Neural progenitor cell (in vitro differentiated cells): ENCODE measurements around the gene EPHA1. TPM values are rescaled to one million over a fixed set of nuclear protein-coding genes. Genes with fewer than 3 reads are reported as not detected.

Experiments used
- DNase-seq: peaks from one replicate; pipeline ENCODE4 v3.0.0-alpha.2; 2016; ENCODE audit warnings: low spot score
- H2AFZ ChIP-seq: fragments of 200-600 bp; sonication (generic); replicated peaks from 2 replicates; pipeline ENCODE4 v1.6.1; 2016; ENCODE audit warnings: antibody characterized with exemption
- H3F3A ChIP-seq: fragments of 200-600 bp; sonication (generic); 2 replicates; pipeline ENCODE4 v1.6.1; 2016; ENCODE audit warnings: antibody characterized with exemption, low read depth
- H3K27ac ChIP-seq: fragments of 200-600 bp; sonication (generic); 2 replicates; pipeline ENCODE4 v1.5.1; 2016; ENCODE audit warnings: mild to moderate bottlenecking
- H3K27me3 ChIP-seq: fragments of 200-600 bp; sonication (generic); 2 replicates; pipeline ENCODE4 v1.6.1; 2016; ENCODE audit warnings: mild to moderate bottlenecking, moderate library complexity
- H3K36me3 ChIP-seq: fragments of 200-600 bp; sonication (generic); 2 replicates; pipeline ENCODE4 v1.5.1; 2016
- H3K4me1 ChIP-seq: fragments of 200-600 bp; sonication (generic); 2 replicates; pipeline ENCODE4 v1.6.1; 2016; ENCODE audit warnings: mixed run types
- H3K4me2 ChIP-seq: fragments of 200-600 bp; sonication (generic); 2 replicates; pipeline ENCODE4 v1.6.1; 2016
- H3K4me3 ChIP-seq: fragments of 200-600 bp; sonication (generic); 2 replicates; pipeline ENCODE4 v1.5.1; 2016
- H3K79me2 ChIP-seq: fragments of 200-600 bp; sonication (generic); 2 replicates; pipeline ENCODE4 v1.6.1; 2016; ENCODE audit warnings: low read depth
- H3K9ac ChIP-seq: fragments of 200-600 bp; sonication (generic); 2 replicates; pipeline ENCODE4 v1.6.1; 2016
- H3K9me3 ChIP-seq: fragments of 200-600 bp; sonication (generic); 2 replicates; pipeline ENCODE4 v1.5.1; 2016; ENCODE audit warnings: low read depth
- H4K20me1 ChIP-seq: fragments of 200-600 bp; sonication (generic); 2 replicates; pipeline ENCODE4 v1.6.1; 2016; ENCODE audit warnings: low read depth
- H3K27ac Mint-ChIP-seq: 3 replicates; pipeline ENCODE4 v1.8.0; 2021; ENCODE audit warnings: mixed read lengths
- H3K27me3 Mint-ChIP-seq: 2 replicates; pipeline ENCODE4 v1.8.0; 2022; ENCODE audit warnings: low read depth, mild to moderate bottlenecking, inconsistent platforms, moderate library complexity, mixed read lengths; ENCODE audit not compliant: insufficient read depth
- H3K36me3 Mint-ChIP-seq: 3 replicates; pipeline ENCODE4 v1.8.0; 2021; ENCODE audit warnings: mixed read lengths
- H3K4me1 Mint-ChIP-seq: 3 replicates; pipeline ENCODE4 v1.8.0; 2021; ENCODE audit warnings: mixed read lengths
- H3K4me3 Mint-ChIP-seq: 3 replicates; pipeline ENCODE4 v1.8.0; 2021; ENCODE audit warnings: mild to moderate bottlenecking, moderate library complexity, mixed read lengths
- H3K9me3 Mint-ChIP-seq: 3 replicates; pipeline ENCODE4 v1.8.0; 2020; ENCODE audit warnings: mixed read lengths
- CTCF ChIP-seq: fragments of 200-600 bp; sonication (generic); IDR thresholded peaks from 2 replicates; pipeline ENCODE4 v1.5.1; 2017; ENCODE audit warnings: antibody characterized with exemption, mild to moderate bottlenecking
- EZH2 ChIP-seq: fragments of 200-600 bp; sonication (generic); IDR thresholded peaks from 2 replicates; pipeline ENCODE4 v1.6.1; 2017; ENCODE audit warnings: antibody characterized with exemption, mild to moderate bottlenecking, moderate library complexity
- EZH2phosphoT487 ChIP-seq: fragments of 200-600 bp; sonication (generic); IDR thresholded peaks from 2 replicates; pipeline ENCODE4 v1.6.1; 2017; ENCODE audit warnings: antibody characterized with exemption
- total RNA-seq: library from RNA; depleted of rRNA; stranded (reverse); fragments of >200 nt; gene quantifications from 2 replicates; pipeline ENCODE4 v1.2.3, GENCODE V29; 2015; ENCODE audit warnings: low replicate concordance

The EPHA1 gene
- total RNA-seq, 1 donor from 2014 or later = 4.1 TPM

DNA sequence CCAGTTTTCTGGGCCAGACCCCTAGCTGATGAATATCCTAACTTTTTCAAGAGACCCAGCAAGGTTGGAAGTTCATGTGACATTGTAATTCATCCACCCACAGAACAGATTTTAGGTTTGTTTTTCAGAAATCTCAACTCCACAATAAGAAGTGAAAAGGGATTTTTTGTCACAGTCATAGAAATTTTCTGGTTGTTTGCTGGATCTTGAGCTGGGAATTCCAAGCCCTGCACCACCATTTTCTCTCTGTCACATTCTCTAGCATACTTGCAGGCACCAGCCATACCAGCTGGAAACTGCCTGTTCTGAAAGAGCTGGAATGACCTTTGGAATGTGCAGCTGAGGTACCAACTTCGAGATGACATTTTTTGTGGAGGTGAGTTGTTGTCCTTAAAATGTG is 43.1 kb upstream of the EPHA1 start:
- peaks cover 2% of the 10 kb centered on the region for H3K27me3 Mint-ChIP-seq
- H3K4me2 ChIP-seq = no peak overlapping the region
- no peaks in the 10 kb centered on the region for H3K9me3 ChIP-seq
- H3K27me3 ChIP-seq = no peaks in the 10 kb centered on the region
- H3K9ac ChIP-seq = no peak overlapping the region
- DNase-seq = no peak
- TF ChIP-seq EZH2phosphoT487 = no peak
- TF ChIP-seq CTCF = no peak
- no peak for TF ChIP-seq EZH2
- H3K27ac ChIP-seq = no peak overlapping the region
- H3K36me3 ChIP-seq = no peaks in the 10 kb centered on the region
- H3K4me1 Mint-ChIP-seq = peaks cover 36% of the 10 kb centered on the region
- H3K79me2 ChIP-seq = no peaks in the 10 kb centered on the region
- H3K4me3 ChIP-seq = no peak overlapping the region
- no peaks in the 10 kb centered on the region for H3K36me3 Mint-ChIP-seq
- H4K20me1 ChIP-seq = no peaks in the 10 kb centered on the region
- H3K4me1 ChIP-seq = peaks cover 13% of the 10 kb centered on the region
- peaks cover 7% of the 10 kb centered on the region for H3K9me3 Mint-ChIP-seq
- H3K27ac Mint-ChIP-seq = peak overlapping the region; percentile 34
- no peaks in the 10 kb centered on the region for H3F3A ChIP-seq
- no peak overlapping the region for H2AFZ ChIP-seq
- no peak overlapping the region for H3K4me3 Mint-ChIP-seq

DNA sequence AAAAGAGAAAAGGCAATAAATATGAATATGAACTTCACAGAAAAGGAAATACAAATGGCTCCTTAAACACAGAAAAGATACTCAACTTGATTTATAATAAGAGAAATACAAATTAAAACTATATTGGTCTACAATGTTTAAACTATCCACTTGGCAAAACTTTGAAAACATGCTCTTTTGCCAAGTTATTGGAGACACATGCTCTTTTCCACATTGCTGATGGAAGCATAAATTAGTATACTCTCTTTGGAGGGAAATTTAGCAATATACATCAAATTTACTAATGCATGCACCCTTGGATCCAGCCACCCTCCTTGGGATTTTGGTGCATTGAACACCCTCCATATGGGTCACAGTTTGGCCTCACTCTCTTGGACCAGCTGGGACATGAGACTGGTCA is 42.5 kb upstream of the EPHA1 start:
- H3K4me2 ChIP-seq = no peak overlapping the region
- H3K79me2 ChIP-seq = no peaks in the 10 kb centered on the region
- Mint-ChIP-seq H3K9me3 (peaks cover 7% of the 10 kb centered on the region), H3K27ac (no peak overlapping the region), H3K36me3 (no peaks in the 10 kb centered on the region), H3K4me3 (no peak overlapping the region), H3K4me1 (peaks cover 35% of the 10 kb centered on the region), H3K27me3 (peaks cover 2% of the 10 kb centered on the region)
- no peak overlapping the region for H2AFZ ChIP-seq
- no peak for DNase-seq
- TF ChIP-seq CTCF (no peak), EZH2 (no peak), EZH2phosphoT487 (no peak)
- H3K9ac ChIP-seq = no peak overlapping the region
- H3K27me3 ChIP-seq = no peaks in the 10 kb centered on the region
- no peak overlapping the region for H3K27ac ChIP-seq
- no peaks in the 10 kb centered on the region for H3K9me3 ChIP-seq
- H3K4me3 ChIP-seq = no peak overlapping the region
- H3K36me3 ChIP-seq = no peaks in the 10 kb centered on the region
- H3F3A ChIP-seq = no peaks in the 10 kb centered on the region
- peaks cover 13% of the 10 kb centered on the region for H3K4me1 ChIP-seq
- no peaks in the 10 kb centered on the region for H4K20me1 ChIP-seq

GRCh38 chr7:143449793-143450192 is 41.1 kb upstream of the EPHA1 start:
- Mint-ChIP-seq H3K4me1 (peaks cover 24% of the 10 kb centered on the region), H3K4me3 (no peak overlapping the region), H3K36me3 (no peaks in the 10 kb centered on the region), H3K9me3 (peaks cover 7% of the 10 kb centered on the region), H3K27ac (no peak overlapping the region), H3K27me3 (peaks cover 2% of the 10 kb centered on the region)
- Histone ChIP-seq H3K27me3 (no peaks in the 10 kb centered on the region), H3F3A (no peaks in the 10 kb centered on the region), H3K4me2 (no peak overlapping the region), H4K20me1 (no peaks in the 10 kb centered on the region), H3K9ac (no peak overlapping the region), H3K36me3 (no peaks in the 10 kb centered on the region), H3K79me2 (no peaks in the 10 kb centered on the region), H3K9me3 (no peaks in the 10 kb centered on the region), H3K4me1 (peaks cover 19% of the 10 kb centered on the region), H2AFZ (no peak overlapping the region), H3K4me3 (no peak overlapping the region), H3K27ac (no peak overlapping the region)
- DNase-seq = no peak
- TF ChIP-seq EZH2phosphoT487 (no peak), CTCF (no peak), EZH2 (no peak)
